Fibroblast of pulmonary artery (primary cell): ENCODE results near the gene P2RX6.

Experiments used
- DNase-seq: peaks from one replicate; pipeline ENCODE4 v3.0.0-alpha.2; 2010; ENCODE audit warnings: low read depth
- H3K4me3 ChIP-seq: replicated peaks from 2 replicates; pipeline ENCODE4 v1.5.1; 2011; ENCODE audit warnings: low read depth, mild to moderate bottlenecking, control low read depth, low read length, moderate library complexity
- CTCF ChIP-seq: IDR thresholded peaks from 2 replicates; pipeline ENCODE4 v1.5.1; 2011; ENCODE audit warnings: mild to moderate bottlenecking, control low read depth, low read length, inconsistent platforms; ENCODE audit errors: missing control alignments

The P2RX6 gene

GRCh38 chr22:21016644-21017420 lies 1.9 kb downstream of the P2RX6 start:
- no peak for TF ChIP-seq CTCF
- H3K4me3 ChIP-seq = no peak overlapping the region
- DNase-seq = no peak

GRCh38 chr22:21018314-21018713 lies 3.3 kb downstream of the P2RX6 start:
- no peak for TF ChIP-seq CTCF
- H3K4me3 ChIP-seq = no peak overlapping the region
- no peak for DNase-seq

- DNase-seq = no peak
- TF ChIP-seq CTCF = peak; percentile 51
- H3K4me3 ChIP-seq = no peak overlapping the region
Observed at GRCh38 chr22:21020802-21021429, 6.0 kb downstream of the P2RX6 start.

- H3K4me3 ChIP-seq = no peak overlapping the region
- no peak for TF ChIP-seq CTCF
- no peak for DNase-seq
Observed at GRCh38 chr22:21022507-21022906, 7.5 kb downstream of the P2RX6 start.

- no peak for DNase-seq
- TF ChIP-seq CTCF = no peak
- no peak overlapping the region for H3K4me3 ChIP-seq
Observed at GRCh38 chr22:21022955-21023614, 8.1 kb downstream of the P2RX6 start.

- no peak for TF ChIP-seq CTCF
- DNase-seq = no peak
- H3K4me3 ChIP-seq = no peak overlapping the region
Observed at GRCh38 chr22:21025266-21025665, 10.3 kb downstream of the P2RX6 start.
